HepG2 (cell line): Measurements from ENCODE around the gene FLVCR1. TPM values are rescaled to one million over a fixed set of nuclear protein-coding genes. Genes with fewer than 3 reads are reported as not detected.
A peak's percentile ranks its signal among the peaks of the same experiment; 100 is the strongest.

Experiments
- ATF7 ChIP-seq, 2 experiments: fragments of 450-650 bp in 1 of 2; sonication (generic) in 1 of 2; formaldehyde crosslinking in 1 of 2; IDR thresholded peaks; 2 replicates each; pipeline versions ENCODE4 v1.4.0 to v1.6.1; 2016 to 2020; ENCODE audit warnings: antibody characterized with exemption in 1 of 2, mild to moderate bottlenecking in 1 of 2, missing genetic modification reagents in 1 of 2
- BCL6 ChIP-seq: IDR thresholded peaks from 2 replicates; pipeline ENCODE4 v1.6.1; 2016; ENCODE audit warnings: missing genetic modification reagents, missing compliant biosample characterization
- CCDC6 ChIP-seq: sonication (generic); formaldehyde crosslinking; IDR thresholded peaks from 2 replicates; pipeline ENCODE4 v1.8.1; 2022; ENCODE audit warnings: mild to moderate bottlenecking, missing genetic modification reagents, moderate library complexity
- EHMT2 ChIP-seq: fragments of 200-600 bp; sonication (generic); IDR thresholded peaks from 2 replicates; pipeline ENCODE4 v1.7.0; 2017; ENCODE audit warnings: antibody characterized with exemption, low read depth, low read length, borderline replicate concordance
- FOXK2 ChIP-seq: fragments of 450-650 bp; IDR thresholded peaks from 2 replicates; pipeline ENCODE4 v1.6.1; 2016
- GATA4 ChIP-seq: sonication (generic); IDR thresholded peaks from 2 replicates; pipeline ENCODE4 v1.6.1; 2016; ENCODE audit warnings: antibody characterized with exemption, low read depth, borderline replicate concordance
- GPN1 ChIP-seq: sonication (generic); formaldehyde crosslinking; IDR thresholded peaks from 2 replicates; pipeline ENCODE4 v1.5.1; 2020; ENCODE audit warnings: missing genetic modification reagents, borderline replicate concordance
- HIVEP1 ChIP-seq: sonication (generic); formaldehyde crosslinking; IDR thresholded peaks from 2 replicates; pipeline ENCODE4 v1.4.0; 2020; ENCODE audit warnings: mild to moderate bottlenecking, missing genetic modification reagents
- HNRNPH1 ChIP-seq: fragments of 200-400 bp; formaldehyde crosslinking; optimal IDR thresholded peaks from 2 replicates; pipeline ENCODE3; 2017; ENCODE audit warnings: mild to moderate bottlenecking, low read depth, low read length
- HNRNPUL1 ChIP-seq: fragments of 200-400 bp; formaldehyde crosslinking; IDR thresholded peaks from 2 replicates; pipeline ENCODE4 v1.6.1; 2017; ENCODE audit warnings: low read depth, mild to moderate bottlenecking, low read length, moderate library complexity
- JDP2 ChIP-seq: sonication (generic); formaldehyde crosslinking; IDR thresholded peaks from 2 replicates; pipeline ENCODE4 v1.8.1; 2022; ENCODE audit warnings: missing genetic modification reagents, borderline replicate concordance
- NCOR1 ChIP-seq: fragments of 200-600 bp; sonication (generic); IDR thresholded peaks from 2 replicates; pipeline ENCODE4 v1.7.0; 2017; ENCODE audit warnings: antibody characterized with exemption, low read length, borderline replicate concordance
- NFE2L2 ChIP-seq: fragments of 150-350 bp; IDR thresholded peaks from 2 replicates; pipeline ENCODE4 v1.6.1; 2014; ENCODE audit warnings: low read length
- NFRKB ChIP-seq: fragments of 450-650 bp; IDR thresholded peaks from 2 replicates; pipeline ENCODE4 v1.6.1; 2017
- PAX8 ChIP-seq: sonication (generic); formaldehyde crosslinking; IDR thresholded peaks from 2 replicates; pipeline ENCODE4 v1.8.0; 2022; ENCODE audit warnings: mild to moderate bottlenecking, missing genetic modification reagents, borderline replicate concordance
- PPARG ChIP-seq: conservative IDR thresholded peaks from 2 replicates; pipeline ENCODE4 v1.6.1; 2016; ENCODE audit warnings: missing biosample characterization, missing genetic modification reagents
- SNRNP70 ChIP-seq: fragments of 200-400 bp; formaldehyde crosslinking; IDR thresholded peaks from 2 replicates; pipeline ENCODE4 v1.6.1; 2017; ENCODE audit warnings: mild to moderate bottlenecking, low read depth, low read length, moderate library complexity
- SOX13 ChIP-seq, 3 experiments: fragments of 450-650 bp in 1 of 3; sonication (generic) in 1 of 3; formaldehyde crosslinking in 1 of 3; IDR thresholded peaks in 2 of 3; conservative IDR thresholded peaks in 1 of 3; 2 replicates each; pipeline versions ENCODE4 v1.5.0 to v1.6.1; 2016 to 2020; ENCODE audit warnings: antibody characterized with exemption in 1 of 3, mild to moderate bottlenecking in 1 of 3, missing compliant biosample characterization in 1 of 3, missing genetic modification reagents in 1 of 3, moderate library complexity in 1 of 3
- TCF7 ChIP-seq: sonication (generic); IDR thresholded peaks from 2 replicates; pipeline ENCODE4 v1.6.1; 2016; ENCODE audit warnings: antibody characterized with exemption, low read depth
- XRCC5 ChIP-seq: fragments of 200-400 bp; formaldehyde crosslinking; optimal IDR thresholded peaks from 2 replicates; pipeline ENCODE3; 2017; ENCODE audit warnings: mild to moderate bottlenecking, low read length
- ZFP62 ChIP-seq: sonication (generic); formaldehyde crosslinking; IDR thresholded peaks from 2 replicates; pipeline ENCODE4 v1.4.0; 2020; ENCODE audit warnings: missing genetic modification reagents
- ZFYVE20 ChIP-seq: sonication (generic); formaldehyde crosslinking; IDR thresholded peaks from 2 replicates; pipeline ENCODE4 v1.8.0; 2023; ENCODE audit warnings: low read depth, mild to moderate bottlenecking, moderate library complexity, missing genetic modification reagents, borderline replicate concordance
- ZNF20 ChIP-seq: sonication (generic); formaldehyde crosslinking; IDR thresholded peaks from 2 replicates; pipeline ENCODE4 v1.4.0; 2020; ENCODE audit warnings: mild to moderate bottlenecking, moderate library complexity, missing genetic modification reagents
- ZNF350 ChIP-seq: sonication (generic); formaldehyde crosslinking; IDR thresholded peaks from 2 replicates; pipeline ENCODE4 v1.4.0; 2020; ENCODE audit warnings: mild to moderate bottlenecking, low read depth, missing genetic modification reagents, borderline replicate concordance
- ZNF362 ChIP-seq: sonication (generic); formaldehyde crosslinking; IDR thresholded peaks from 2 replicates; pipeline ENCODE4 v1.4.0; 2020; ENCODE audit warnings: missing genetic modification reagents, mild to moderate bottlenecking, borderline replicate concordance
- ZNF44 ChIP-seq: sonication (generic); formaldehyde crosslinking; IDR thresholded peaks from 2 replicates; pipeline ENCODE4 v1.5.1; 2020; ENCODE audit warnings: mild to moderate bottlenecking, missing genetic modification reagents
- ZNF550 ChIP-seq: sonication (generic); formaldehyde crosslinking; IDR thresholded peaks from 2 replicates; pipeline ENCODE4 v1.4.0; 2020; ENCODE audit warnings: mild to moderate bottlenecking, missing genetic modification reagents, borderline replicate concordance
- ZNF563 ChIP-seq: sonication (generic); formaldehyde crosslinking; IDR thresholded peaks from 2 replicates; pipeline ENCODE4 v1.8.0; 2022; ENCODE audit warnings: mild to moderate bottlenecking, moderate library complexity, missing genetic modification reagents
- polyA plus RNA-seq, 8 experiments: library from polyadenylated mRNA; depleted of rRNA in 3 of 8; stranded (reverse) in 7 of 8; unstranded in 1 of 8; fragments of >200 nt; fragmentation: Illumina TruSeq in 4 of 8; extraction: Trizol in 4 of 8; gene quantifications; 2 replicates each; pipeline versions ENCODE4 v1.2.1 to v1.2.3, GENCODE V29; 2011 to 2016; ENCODE audit warnings: low read depth in 4 of 8, missing spikeins in 1 of 8, mixed read lengths in 1 of 8; ENCODE audit not compliant: insufficient read depth in 1 of 8
- total RNA-seq, 5 experiments: library from RNA; depleted of rRNA; stranded (reverse); fragments of >200 nt; fragmentation: Illumina TruSeq; extraction: Trizol; gene quantifications; 2 replicates each; pipeline ENCODE4 v1.2.3, GENCODE V29; 2016; ENCODE audit warnings: low read depth in 1 of 5
- TF ChIP-seq, protein P1 (sequence below): sonication (generic); formaldehyde crosslinking; IDR thresholded peaks from 2 replicates; pipeline ENCODE4 v1.4.0; 2020; ENCODE audit warnings: missing genetic modification reagents; ENCODE audit errors: not compliant biosample characterization
- TF ChIP-seq, protein P2 (sequence below): IDR thresholded peaks from 2 replicates; pipeline ENCODE4 v1.6.1; 2016; ENCODE audit warnings: control low read depth

The FLVCR1 gene
- total and polyA plus RNA-seq, 2 of the 13 experiments (the other 11 are each of a cell fraction or from before 2014, with no cell fraction given) = 14.8 to 39.8 TPM

DNA sequence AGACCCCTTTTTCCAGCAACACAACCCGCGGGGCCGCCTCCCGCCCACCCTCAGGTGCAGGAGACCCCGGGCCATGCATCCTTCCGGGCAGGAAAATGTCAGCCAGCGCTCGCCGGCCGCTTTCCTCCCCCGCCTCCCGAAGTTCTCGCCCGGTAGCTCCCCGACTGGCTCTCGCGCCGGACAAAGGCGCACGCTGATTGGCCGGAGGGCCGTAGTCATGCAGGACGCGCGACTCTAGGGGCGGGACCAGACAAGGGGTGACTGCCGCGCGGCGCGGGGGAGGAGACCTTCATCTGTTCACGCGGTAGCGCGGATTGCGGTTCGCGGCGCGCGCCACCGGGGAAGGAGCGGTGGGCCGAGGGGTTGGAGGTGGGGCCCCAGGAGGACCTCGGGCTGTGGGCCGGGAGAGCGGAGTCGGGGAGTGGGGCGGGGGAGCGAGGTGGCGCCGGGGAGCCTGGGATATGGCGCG is at the start of gene FLVCR1 (continued):
- TF ChIP-seq ZFYVE20 = no peak
- TF ChIP-seq NFRKB = no peak
- TF ChIP-seq ZNF350 (CRISPR knock-in tag) = peak; percentile 69; the same call in 1 of the 2 replicates
- peak; percentile 59; the same call in 1 of the 2 replicates for TF ChIP-seq GATA4
- no peak for TF ChIP-seq PPARG (CRISPR knock-in tag)
- TF ChIP-seq ZNF44 (CRISPR knock-in tag) = 0 out of 2 replicates have a peak, but pooled peaks have one; percentile 24
- TF ChIP-seq HIVEP1 (CRISPR knock-in tag) = peak; percentile 82
- TF ChIP-seq FOXK2 = no peak
- TF ChIP-seq ZNF563 (CRISPR knock-in tag) = peak; percentile 91; the same call in 1 of the 2 replicates
- no peak for TF ChIP-seq TCF7
- TF ChIP-seq NCOR1 = peak; percentile 42; the same call in 1 of the 2 replicates
- no peak for TF ChIP-seq SOX13 (IDR thresholded peaks at IDR 0.05)
- TF ChIP-seq SOX13 (CRISPR knock-in tag; conservative IDR thresholded peaks at IDR 0.05 in 1 of 2, IDR thresholded peaks at IDR 0.05 in 1 of 2) = no peak
- no peak for TF ChIP-seq ZNF550 (CRISPR knock-in tag)
- peak; percentile 72 for TF ChIP-seq XRCC5
- TF ChIP-seq SNRNP70 = no peak
- no peak for TF ChIP-seq PAX8 (CRISPR knock-in tag)
- TF ChIP-seq, protein P1, sequence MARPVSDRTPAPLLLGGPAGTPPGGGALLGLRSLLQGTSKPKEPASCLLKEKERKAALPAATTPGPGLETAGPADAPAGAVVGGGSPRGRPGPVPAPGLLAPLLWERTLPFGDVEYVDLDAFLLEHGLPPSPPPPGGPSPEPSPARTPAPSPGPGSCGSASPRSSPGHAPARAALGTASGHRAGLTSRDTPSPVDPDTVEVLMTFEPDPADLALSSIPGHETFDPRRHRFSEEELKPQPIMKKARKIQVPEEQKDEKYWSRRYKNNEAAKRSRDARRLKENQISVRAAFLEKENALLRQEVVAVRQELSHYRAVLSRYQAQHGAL = no peak
- TF ChIP-seq HNRNPUL1 = no peak
- TF ChIP-seq ATF7 (IDR thresholded peaks at IDR 0.05) = no peak
- no peak for TF ChIP-seq ATF7 (CRISPR knock-in tag; IDR thresholded peaks at IDR 0.05)
- 0 out of 2 replicates have a peak, but pooled peaks have one; percentile 11 for TF ChIP-seq BCL6
- TF ChIP-seq ZFP62 (CRISPR knock-in tag) = no peak
- TF ChIP-seq ZNF20 = no peak
- no peak for TF ChIP-seq NFE2L2
- TF ChIP-seq CCDC6 (CRISPR knock-in tag) = no peak; the same call in 1 of the 2 replicates
- no peak for TF ChIP-seq GPN1 (CRISPR knock-in tag)
- TF ChIP-seq ZNF362 = no peak
- TF ChIP-seq, protein P2, sequence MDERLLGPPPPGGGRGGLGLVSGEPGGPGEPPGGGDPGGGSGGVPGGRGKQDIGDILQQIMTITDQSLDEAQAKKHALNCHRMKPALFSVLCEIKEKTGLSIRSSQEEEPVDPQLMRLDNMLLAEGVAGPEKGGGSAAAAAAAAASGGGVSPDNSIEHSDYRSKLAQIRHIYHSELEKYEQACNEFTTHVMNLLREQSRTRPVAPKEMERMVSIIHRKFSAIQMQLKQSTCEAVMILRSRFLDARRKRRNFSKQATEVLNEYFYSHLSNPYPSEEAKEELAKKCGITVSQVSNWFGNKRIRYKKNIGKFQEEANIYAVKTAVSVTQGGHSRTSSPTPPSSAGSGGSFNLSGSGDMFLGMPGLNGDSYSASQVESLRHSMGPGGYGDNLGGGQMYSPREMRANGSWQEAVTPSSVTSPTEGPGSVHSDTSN (CRISPR knock-in tag) = no peak
- no peak for TF ChIP-seq HNRNPH1
- TF ChIP-seq EHMT2 = no peak
- TF ChIP-seq JDP2 = no peak
